ENCODE data around the gene SLC5A5.
A peak's percentile ranks its signal among the peaks of the same experiment; 100 is the strongest.

GRCh38 chr19:17860993-17861360 lies 10.8 kb upstream of the SLC5A5 start:
- TF ChIP-seq, protein P1, sequence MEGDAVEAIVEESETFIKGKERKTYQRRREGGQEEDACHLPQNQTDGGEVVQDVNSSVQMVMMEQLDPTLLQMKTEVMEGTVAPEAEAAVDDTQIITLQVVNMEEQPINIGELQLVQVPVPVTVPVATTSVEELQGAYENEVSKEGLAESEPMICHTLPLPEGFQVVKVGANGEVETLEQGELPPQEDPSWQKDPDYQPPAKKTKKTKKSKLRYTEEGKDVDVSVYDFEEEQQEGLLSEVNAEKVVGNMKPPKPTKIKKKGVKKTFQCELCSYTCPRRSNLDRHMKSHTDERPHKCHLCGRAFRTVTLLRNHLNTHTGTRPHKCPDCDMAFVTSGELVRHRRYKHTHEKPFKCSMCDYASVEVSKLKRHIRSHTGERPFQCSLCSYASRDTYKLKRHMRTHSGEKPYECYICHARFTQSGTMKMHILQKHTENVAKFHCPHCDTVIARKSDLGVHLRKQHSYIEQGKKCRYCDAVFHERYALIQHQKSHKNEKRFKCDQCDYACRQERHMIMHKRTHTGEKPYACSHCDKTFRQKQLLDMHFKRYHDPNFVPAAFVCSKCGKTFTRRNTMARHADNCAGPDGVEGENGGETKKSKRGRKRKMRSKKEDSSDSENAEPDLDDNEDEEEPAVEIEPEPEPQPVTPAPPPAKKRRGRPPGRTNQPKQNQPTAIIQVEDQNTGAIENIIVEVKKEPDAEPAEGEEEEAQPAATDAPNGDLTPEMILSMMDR (IDR thresholded peaks at IDR 0.05 in 4 of 5, conservative IDR thresholded peaks at IDR 0.05 in 1 of 5): no peak
- TF ChIP-seq POLR2A (IDR thresholded peaks at IDR 0.05): peak in 1 of 2 donors; percentile 2
